Astrocyte (in vitro differentiated cells and primary cell): ENCODE results near the gene DCTN1. TPM values are rescaled to one million over a fixed set of nuclear protein-coding genes. Genes with fewer than 3 reads are reported as not detected.

ENCODE experiments used
- DNase-seq: peaks from one replicate; pipeline ENCODE4 v3.0.0-alpha.2; 2010; ENCODE audit warnings: low read depth
- FAIRE-seq: peaks from 2 replicates; lab custom pipeline; 2011; peaks lifted over from hg19 to GRCh38; lab: Jason Lieb, UNC
- H2AFZ ChIP-seq: 2 replicates; pipeline ENCODE4 v1.6.0; 2012; ENCODE audit warnings: low read depth, low read length, inconsistent platforms
- H3K27ac ChIP-seq: 2 replicates; pipeline ENCODE4 v1.5.1; 2011; ENCODE audit warnings: low read depth, low read length, inconsistent platforms
- H3K27me3 ChIP-seq: 2 replicates; pipeline ENCODE4 v1.6.0; 2011; ENCODE audit warnings: low read length, inconsistent platforms; ENCODE audit not compliant: insufficient read depth
- H3K36me3 ChIP-seq: 2 replicates; pipeline ENCODE4 v1.5.1; 2011; ENCODE audit warnings: low read length, inconsistent platforms; ENCODE audit not compliant: insufficient read depth
- H3K4me1 ChIP-seq: 2 replicates; pipeline ENCODE4 v1.5.1; 2011; ENCODE audit warnings: low read length, inconsistent platforms; ENCODE audit not compliant: insufficient read depth
- H3K4me2 ChIP-seq: 2 replicates; pipeline ENCODE4 v1.6.0; 2012; ENCODE audit warnings: low read length, inconsistent platforms
- H3K4me3 ChIP-seq: 2 replicates; pipeline ENCODE4 v1.5.1; 2011; ENCODE audit warnings: low read depth, mild to moderate bottlenecking, low read length, inconsistent platforms; ENCODE audit not compliant: insufficient read depth
- H3K79me2 ChIP-seq: 2 replicates; pipeline ENCODE4 v1.6.0; 2012; ENCODE audit warnings: mild to moderate bottlenecking, low read length, inconsistent platforms; ENCODE audit not compliant: insufficient read depth
- H3K9ac ChIP-seq: 2 replicates; pipeline ENCODE4 v1.6.0; 2012; ENCODE audit warnings: mild to moderate bottlenecking, low read length, inconsistent platforms
- H3K9me3 ChIP-seq: 2 replicates; pipeline ENCODE4 v1.5.1; 2012; ENCODE audit warnings: low read depth, mild to moderate bottlenecking, low read length, inconsistent platforms; ENCODE audit not compliant: insufficient read depth
- H4K20me1 ChIP-seq: 2 replicates; pipeline ENCODE4 v1.6.0; 2012; ENCODE audit warnings: low read length, inconsistent platforms; ENCODE audit not compliant: insufficient read depth
- H3K27ac Mint-ChIP-seq: one replicate; pipeline ENCODE4 v1.8.0; 2021; ENCODE audit warnings: mild to moderate bottlenecking, mixed read lengths; ENCODE audit not compliant: unreplicated experiment
- H3K27me3 Mint-ChIP-seq: one replicate; pipeline ENCODE4 v1.8.0; 2021; ENCODE audit warnings: low read depth, mixed read lengths; ENCODE audit not compliant: unreplicated experiment
- H3K36me3 Mint-ChIP-seq: one replicate; pipeline ENCODE4 v1.8.0; 2021; ENCODE audit warnings: low read depth, mixed read lengths; ENCODE audit not compliant: unreplicated experiment
- H3K4me1 Mint-ChIP-seq: one replicate; pipeline ENCODE4 v1.8.0; 2021; ENCODE audit warnings: low read depth, mixed read lengths; ENCODE audit not compliant: unreplicated experiment
- H3K4me3 Mint-ChIP-seq: one replicate; pipeline ENCODE4 v1.8.0; 2021; ENCODE audit warnings: mild to moderate bottlenecking, moderate library complexity, mixed read lengths; ENCODE audit not compliant: unreplicated experiment
- H3K9me3 Mint-ChIP-seq: one replicate; pipeline ENCODE4 v1.8.0; 2021; ENCODE audit warnings: mild to moderate bottlenecking, mixed read lengths; ENCODE audit not compliant: unreplicated experiment
- EZH2 ChIP-seq: IDR thresholded peaks from 2 replicates; pipeline ENCODE4 v1.6.1; 2012; ENCODE audit warnings: mild to moderate bottlenecking, low read length, inconsistent platforms; ENCODE audit not compliant: insufficient read depth
- total RNA-seq: library from RNA; stranded (reverse); gene quantifications from 2 replicates; pipeline ENCODE4 v1.2.1, GENCODE V29; 2021
- TF ChIP-seq, protein P1 (sequence below): IDR thresholded peaks from 2 replicates; pipeline ENCODE4 v1.5.1; 2011; ENCODE audit warnings: low read depth, mild to moderate bottlenecking, inconsistent platforms, low read length, moderate library complexity; ENCODE audit not compliant: insufficient read depth

The DCTN1 gene
- total RNA-seq, 1 donor from 2014 or later: 215 TPM

DNA sequence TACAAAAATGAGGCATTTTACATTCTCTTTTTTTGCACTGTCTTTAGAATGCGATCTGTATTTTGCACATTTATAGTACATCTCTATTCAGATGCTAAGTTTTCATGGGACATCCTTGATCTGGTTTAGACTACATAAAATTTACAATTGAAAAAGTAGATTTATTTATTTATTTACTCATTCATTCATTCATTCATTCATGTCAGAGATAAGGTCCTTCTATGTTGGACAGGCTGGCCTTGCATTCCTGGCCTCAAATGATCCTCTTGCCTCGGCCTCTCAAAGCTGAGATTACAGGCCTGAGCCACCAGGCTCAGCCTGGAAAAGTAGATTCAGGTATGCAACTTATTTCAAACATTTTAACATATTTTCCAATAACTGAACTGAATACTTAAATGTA lies 16.0 kb upstream of the DCTN1 start:
- H3K4me2 ChIP-seq: no peak overlapping the region
- H3K9me3 Mint-ChIP-seq: no peaks in the 10 kb centered on the region
- no peaks in the 10 kb centered on the region for H3K36me3 ChIP-seq
- no peak overlapping the region for H2AFZ ChIP-seq
- H3K36me3 Mint-ChIP-seq: no peaks in the 10 kb centered on the region
- no peak overlapping the region for H3K4me3 Mint-ChIP-seq
- DNase-seq: no peak
- H3K27me3 Mint-ChIP-seq: no peaks in the 10 kb centered on the region
- H3K4me1 Mint-ChIP-seq: no peaks in the 10 kb centered on the region
- H3K27ac Mint-ChIP-seq: no peak overlapping the region
- no peak for TF ChIP-seq EZH2
- TF ChIP-seq, protein P1, sequence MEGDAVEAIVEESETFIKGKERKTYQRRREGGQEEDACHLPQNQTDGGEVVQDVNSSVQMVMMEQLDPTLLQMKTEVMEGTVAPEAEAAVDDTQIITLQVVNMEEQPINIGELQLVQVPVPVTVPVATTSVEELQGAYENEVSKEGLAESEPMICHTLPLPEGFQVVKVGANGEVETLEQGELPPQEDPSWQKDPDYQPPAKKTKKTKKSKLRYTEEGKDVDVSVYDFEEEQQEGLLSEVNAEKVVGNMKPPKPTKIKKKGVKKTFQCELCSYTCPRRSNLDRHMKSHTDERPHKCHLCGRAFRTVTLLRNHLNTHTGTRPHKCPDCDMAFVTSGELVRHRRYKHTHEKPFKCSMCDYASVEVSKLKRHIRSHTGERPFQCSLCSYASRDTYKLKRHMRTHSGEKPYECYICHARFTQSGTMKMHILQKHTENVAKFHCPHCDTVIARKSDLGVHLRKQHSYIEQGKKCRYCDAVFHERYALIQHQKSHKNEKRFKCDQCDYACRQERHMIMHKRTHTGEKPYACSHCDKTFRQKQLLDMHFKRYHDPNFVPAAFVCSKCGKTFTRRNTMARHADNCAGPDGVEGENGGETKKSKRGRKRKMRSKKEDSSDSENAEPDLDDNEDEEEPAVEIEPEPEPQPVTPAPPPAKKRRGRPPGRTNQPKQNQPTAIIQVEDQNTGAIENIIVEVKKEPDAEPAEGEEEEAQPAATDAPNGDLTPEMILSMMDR: no peak
- FAIRE-seq: no peak
- no peak overlapping the region for H3K9ac ChIP-seq
- no peaks in the 10 kb centered on the region for H3K4me1 ChIP-seq
- H3K9me3 ChIP-seq: no peaks in the 10 kb centered on the region
- no peak overlapping the region for H3K27ac ChIP-seq
- no peaks in the 10 kb centered on the region for H4K20me1 ChIP-seq
- H3K79me2 ChIP-seq: peaks cover 7% of the 10 kb centered on the region
- H3K4me3 ChIP-seq: no peak overlapping the region
- H3K27me3 ChIP-seq: no peaks in the 10 kb centered on the region

DNA sequence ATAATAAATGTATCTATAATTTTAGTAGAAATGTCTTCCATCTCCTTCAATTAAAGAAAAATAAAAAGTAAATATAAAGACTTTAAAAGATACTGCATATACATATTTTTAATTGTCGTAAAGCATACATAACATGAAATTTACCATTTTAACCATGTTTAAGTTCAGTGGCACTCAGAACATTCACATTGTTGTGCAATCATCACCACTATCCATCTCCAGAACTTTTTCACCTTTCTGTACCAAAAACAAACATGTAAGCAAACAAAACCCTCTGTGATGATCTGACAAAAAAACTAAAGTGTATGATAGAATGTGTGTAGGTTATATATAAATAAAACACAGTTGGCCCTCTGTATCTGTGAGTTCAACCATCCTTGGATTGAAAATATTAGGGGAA lies 13.4 kb upstream of the DCTN1 start:
- H3K4me3 ChIP-seq: no peak overlapping the region
- H2AFZ ChIP-seq: no peak overlapping the region
- peaks cover 4% of the 10 kb centered on the region for H3K4me1 Mint-ChIP-seq
- no peaks in the 10 kb centered on the region for H3K27me3 Mint-ChIP-seq
- TF ChIP-seq, protein P1: no peak
- no peak for TF ChIP-seq EZH2
- H3K4me1 ChIP-seq: peaks cover 5% of the 10 kb centered on the region
- H3K9me3 Mint-ChIP-seq: no peaks in the 10 kb centered on the region
- no peak overlapping the region for H3K9ac ChIP-seq
- H3K4me2 ChIP-seq: no peak overlapping the region
- H3K79me2 ChIP-seq: peaks cover 33% of the 10 kb centered on the region
- H3K27ac ChIP-seq: no peak overlapping the region
- H3K36me3 ChIP-seq: no peaks in the 10 kb centered on the region
- H3K36me3 Mint-ChIP-seq: no peaks in the 10 kb centered on the region
- H3K9me3 ChIP-seq: no peaks in the 10 kb centered on the region
- no peak overlapping the region for H3K4me3 Mint-ChIP-seq
- H3K27ac Mint-ChIP-seq: no peak overlapping the region
- no peak for FAIRE-seq
- H3K27me3 ChIP-seq: no peaks in the 10 kb centered on the region
- peaks cover 22% of the 10 kb centered on the region for H4K20me1 ChIP-seq
- DNase-seq: no peak

DNA sequence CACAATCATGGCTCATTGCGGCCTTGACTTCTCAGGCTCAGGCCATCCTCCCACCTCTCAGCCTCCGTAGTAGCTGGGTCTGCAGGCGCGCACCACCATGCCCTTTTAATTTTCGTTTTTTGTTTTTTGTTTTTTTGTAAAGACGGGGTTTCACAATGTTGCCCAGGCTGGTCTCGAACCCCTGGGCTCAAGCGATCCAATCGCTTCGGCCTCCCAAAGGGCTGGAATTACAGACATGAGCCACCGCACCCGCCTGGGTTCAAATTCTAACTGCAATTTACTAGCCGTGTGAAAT lies 12.3 kb upstream of the DCTN1 start:
- Histone ChIP-seq H3K4me3 (peak overlapping the region; percentile 92), H3K9me3 (no peaks in the 10 kb centered on the region), H3K27ac (no peak overlapping the region), H3K9ac (peak overlapping the region; percentile 98), H4K20me1 (peaks cover 33% of the 10 kb centered on the region), H3K36me3 (no peaks in the 10 kb centered on the region), H3K4me2 (peak overlapping the region; percentile 92), H3K79me2 (peaks cover 45% of the 10 kb centered on the region), H2AFZ (peak overlapping the region; percentile 97), H3K27me3 (no peaks in the 10 kb centered on the region), H3K4me1 (peaks cover 12% of the 10 kb centered on the region)
- H3K27me3 Mint-ChIP-seq: no peaks in the 10 kb centered on the region
- DNase-seq: no peak
- FAIRE-seq: no peak
- no peak for TF ChIP-seq EZH2
- TF ChIP-seq, protein P1: no peak
- H3K9me3 Mint-ChIP-seq: no peaks in the 10 kb centered on the region
- H3K4me3 Mint-ChIP-seq: peak overlapping the region; percentile 72
- H3K36me3 Mint-ChIP-seq: no peaks in the 10 kb centered on the region
- peaks cover 4% of the 10 kb centered on the region for H3K4me1 Mint-ChIP-seq
- no peak overlapping the region for H3K27ac Mint-ChIP-seq
